ENCODE data around the gene SLC17A9. TPM values are rescaled to one million over a fixed set of nuclear protein-coding genes. Genes with fewer than 3 reads are reported as not detected.
A peak's percentile ranks its signal among the peaks of the same experiment; 100 is the strongest.

SLC17A9 gene
- total and polyA plus RNA-seq, 2 of the 8 experiments (the other 6 are each of a cell fraction or from before 2014, with no cell fraction given): 23.5 to 35.2 TPM

DNA sequence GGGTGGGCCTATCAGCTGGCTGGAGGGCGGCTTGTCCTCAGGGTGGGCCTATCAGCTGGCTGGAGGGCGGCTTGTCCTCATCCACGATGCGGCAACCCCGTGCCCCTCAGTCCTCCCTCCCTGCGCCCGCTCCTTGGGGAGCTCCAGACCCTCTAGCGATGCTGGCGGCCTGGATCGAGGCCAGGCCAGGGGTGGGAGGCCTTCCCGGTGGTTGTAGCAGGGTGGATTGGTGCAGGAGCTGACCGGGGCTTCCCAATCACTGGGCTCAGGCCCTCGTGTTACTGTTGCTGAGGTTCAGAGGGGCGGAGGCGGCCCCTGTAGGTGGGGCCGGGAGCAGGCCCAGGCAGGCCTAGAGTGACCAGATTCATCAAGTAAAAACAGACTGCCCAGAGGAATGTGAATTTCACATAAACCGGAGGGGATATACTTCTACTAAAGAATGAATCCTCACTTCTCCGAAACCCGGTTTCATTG, 8.8 kb downstream of the SLC17A9 start (continued):
- TF ChIP-seq, protein P1, sequence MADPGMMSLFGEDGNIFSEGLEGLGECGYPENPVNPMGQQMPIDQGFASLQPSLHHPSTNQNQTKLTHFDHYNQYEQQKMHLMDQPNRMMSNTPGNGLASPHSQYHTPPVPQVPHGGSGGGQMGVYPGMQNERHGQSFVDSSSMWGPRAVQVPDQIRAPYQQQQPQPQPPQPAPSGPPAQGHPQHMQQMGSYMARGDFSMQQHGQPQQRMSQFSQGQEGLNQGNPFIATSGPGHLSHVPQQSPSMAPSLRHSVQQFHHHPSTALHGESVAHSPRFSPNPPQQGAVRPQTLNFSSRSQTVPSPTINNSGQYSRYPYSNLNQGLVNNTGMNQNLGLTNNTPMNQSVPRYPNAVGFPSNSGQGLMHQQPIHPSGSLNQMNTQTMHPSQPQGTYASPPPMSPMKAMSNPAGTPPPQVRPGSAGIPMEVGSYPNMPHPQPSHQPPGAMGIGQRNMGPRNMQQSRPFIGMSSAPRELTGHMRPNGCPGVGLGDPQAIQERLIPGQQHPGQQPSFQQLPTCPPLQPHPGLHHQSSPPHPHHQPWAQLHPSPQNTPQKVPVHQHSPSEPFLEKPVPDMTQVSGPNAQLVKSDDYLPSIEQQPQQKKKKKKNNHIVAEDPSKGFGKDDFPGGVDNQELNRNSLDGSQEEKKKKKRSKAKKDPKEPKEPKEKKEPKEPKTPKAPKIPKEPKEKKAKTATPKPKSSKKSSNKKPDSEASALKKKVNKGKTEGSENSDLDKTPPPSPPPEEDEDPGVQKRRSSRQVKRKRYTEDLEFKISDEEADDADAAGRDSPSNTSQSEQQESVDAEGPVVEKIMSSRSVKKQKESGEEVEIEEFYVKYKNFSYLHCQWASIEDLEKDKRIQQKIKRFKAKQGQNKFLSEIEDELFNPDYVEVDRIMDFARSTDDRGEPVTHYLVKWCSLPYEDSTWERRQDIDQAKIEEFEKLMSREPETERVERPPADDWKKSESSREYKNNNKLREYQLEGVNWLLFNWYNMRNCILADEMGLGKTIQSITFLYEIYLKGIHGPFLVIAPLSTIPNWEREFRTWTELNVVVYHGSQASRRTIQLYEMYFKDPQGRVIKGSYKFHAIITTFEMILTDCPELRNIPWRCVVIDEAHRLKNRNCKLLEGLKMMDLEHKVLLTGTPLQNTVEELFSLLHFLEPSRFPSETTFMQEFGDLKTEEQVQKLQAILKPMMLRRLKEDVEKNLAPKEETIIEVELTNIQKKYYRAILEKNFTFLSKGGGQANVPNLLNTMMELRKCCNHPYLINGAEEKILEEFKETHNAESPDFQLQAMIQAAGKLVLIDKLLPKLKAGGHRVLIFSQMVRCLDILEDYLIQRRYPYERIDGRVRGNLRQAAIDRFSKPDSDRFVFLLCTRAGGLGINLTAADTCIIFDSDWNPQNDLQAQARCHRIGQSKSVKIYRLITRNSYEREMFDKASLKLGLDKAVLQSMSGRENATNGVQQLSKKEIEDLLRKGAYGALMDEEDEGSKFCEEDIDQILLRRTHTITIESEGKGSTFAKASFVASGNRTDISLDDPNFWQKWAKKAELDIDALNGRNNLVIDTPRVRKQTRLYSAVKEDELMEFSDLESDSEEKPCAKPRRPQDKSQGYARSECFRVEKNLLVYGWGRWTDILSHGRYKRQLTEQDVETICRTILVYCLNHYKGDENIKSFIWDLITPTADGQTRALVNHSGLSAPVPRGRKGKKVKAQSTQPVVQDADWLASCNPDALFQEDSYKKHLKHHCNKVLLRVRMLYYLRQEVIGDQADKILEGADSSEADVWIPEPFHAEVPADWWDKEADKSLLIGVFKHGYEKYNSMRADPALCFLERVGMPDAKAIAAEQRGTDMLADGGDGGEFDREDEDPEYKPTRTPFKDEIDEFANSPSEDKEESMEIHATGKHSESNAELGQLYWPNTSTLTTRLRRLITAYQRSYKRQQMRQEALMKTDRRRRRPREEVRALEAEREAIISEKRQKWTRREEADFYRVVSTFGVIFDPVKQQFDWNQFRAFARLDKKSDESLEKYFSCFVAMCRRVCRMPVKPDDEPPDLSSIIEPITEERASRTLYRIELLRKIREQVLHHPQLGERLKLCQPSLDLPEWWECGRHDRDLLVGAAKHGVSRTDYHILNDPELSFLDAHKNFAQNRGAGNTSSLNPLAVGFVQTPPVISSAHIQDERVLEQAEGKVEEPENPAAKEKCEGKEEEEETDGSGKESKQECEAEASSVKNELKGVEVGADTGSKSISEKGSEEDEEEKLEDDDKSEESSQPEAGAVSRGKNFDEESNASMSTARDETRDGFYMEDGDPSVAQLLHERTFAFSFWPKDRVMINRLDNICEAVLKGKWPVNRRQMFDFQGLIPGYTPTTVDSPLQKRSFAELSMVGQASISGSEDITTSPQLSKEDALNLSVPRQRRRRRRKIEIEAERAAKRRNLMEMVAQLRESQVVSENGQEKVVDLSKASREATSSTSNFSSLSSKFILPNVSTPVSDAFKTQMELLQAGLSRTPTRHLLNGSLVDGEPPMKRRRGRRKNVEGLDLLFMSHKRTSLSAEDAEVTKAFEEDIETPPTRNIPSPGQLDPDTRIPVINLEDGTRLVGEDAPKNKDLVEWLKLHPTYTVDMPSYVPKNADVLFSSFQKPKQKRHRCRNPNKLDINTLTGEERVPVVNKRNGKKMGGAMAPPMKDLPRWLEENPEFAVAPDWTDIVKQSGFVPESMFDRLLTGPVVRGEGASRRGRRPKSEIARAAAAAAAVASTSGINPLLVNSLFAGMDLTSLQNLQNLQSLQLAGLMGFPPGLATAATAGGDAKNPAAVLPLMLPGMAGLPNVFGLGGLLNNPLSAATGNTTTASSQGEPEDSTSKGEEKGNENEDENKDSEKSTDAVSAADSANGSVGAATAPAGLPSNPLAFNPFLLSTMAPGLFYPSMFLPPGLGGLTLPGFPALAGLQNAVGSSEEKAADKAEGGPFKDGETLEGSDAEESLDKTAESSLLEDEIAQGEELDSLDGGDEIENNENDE (IDR thresholded peaks at IDR 0.05; ENCODE audit: insufficient replicate concordance, low read length): no peak
- TF ChIP-seq HDAC6 (IDR thresholded peaks at IDR 0.05; ENCODE audit: low read depth, low read length): no peak
- TF ChIP-seq SP1 (IDR thresholded peaks at IDR 0.05; ENCODE audit: low read depth, low read length): no peak; the same call in 1 of the 2 replicates
- TF ChIP-seq, protein P2, sequence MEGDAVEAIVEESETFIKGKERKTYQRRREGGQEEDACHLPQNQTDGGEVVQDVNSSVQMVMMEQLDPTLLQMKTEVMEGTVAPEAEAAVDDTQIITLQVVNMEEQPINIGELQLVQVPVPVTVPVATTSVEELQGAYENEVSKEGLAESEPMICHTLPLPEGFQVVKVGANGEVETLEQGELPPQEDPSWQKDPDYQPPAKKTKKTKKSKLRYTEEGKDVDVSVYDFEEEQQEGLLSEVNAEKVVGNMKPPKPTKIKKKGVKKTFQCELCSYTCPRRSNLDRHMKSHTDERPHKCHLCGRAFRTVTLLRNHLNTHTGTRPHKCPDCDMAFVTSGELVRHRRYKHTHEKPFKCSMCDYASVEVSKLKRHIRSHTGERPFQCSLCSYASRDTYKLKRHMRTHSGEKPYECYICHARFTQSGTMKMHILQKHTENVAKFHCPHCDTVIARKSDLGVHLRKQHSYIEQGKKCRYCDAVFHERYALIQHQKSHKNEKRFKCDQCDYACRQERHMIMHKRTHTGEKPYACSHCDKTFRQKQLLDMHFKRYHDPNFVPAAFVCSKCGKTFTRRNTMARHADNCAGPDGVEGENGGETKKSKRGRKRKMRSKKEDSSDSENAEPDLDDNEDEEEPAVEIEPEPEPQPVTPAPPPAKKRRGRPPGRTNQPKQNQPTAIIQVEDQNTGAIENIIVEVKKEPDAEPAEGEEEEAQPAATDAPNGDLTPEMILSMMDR (IDR thresholded peaks at IDR 0.05; ENCODE audit: control extremely low read depth in 1 of 3, insufficient read depth in 1 of 3, low read depth in 1 of 3, low read length in 3 of 3): peak; percentile 14 to 24 (median 21); a peak in 3 of 4 replicates
- TF ChIP-seq POLR2A (IDR thresholded peaks at IDR 0.05; ENCODE audit: control extremely low read depth in 1 of 2, low read depth in 2 of 2, low read length in 2 of 2): no peak

All from H1 (cell line).